ENCODE data around the gene PRKCQ. TPM values are rescaled to one million over a fixed set of nuclear protein-coding genes. Genes with fewer than 3 reads are reported as not detected.

PRKCQ gene
- total and polyA plus RNA-seq, 11 donors = 0.04 to 2.0 (median 0.13) TPM; not detected in 1

- intact Hi-C loops (cut with DNase I) = no loop called here
- H3K27ac ChIP-seq = no peak overlapping the region
- no peak for ATAC-seq
- no peaks in the 10 kb centered on the region for H3K9me3 ChIP-seq
- peaks cover 0 to 36% (median 4%) of the 10 kb centered on the region in 9 donors for H3K27me3 ChIP-seq
- no peak overlapping the region for H3K4me3 ChIP-seq
- peaks cover 0 to 39% (median 0%) of the 10 kb centered on the region in 12 donors for H3K4me1 ChIP-seq
- no peak for DNase-seq
- TF ChIP-seq POLR2A (IDR thresholded peaks at IDR 0.05) (no peak), CTCF (IDR thresholded peaks at IDR 0.05) (no peak)
- H3K36me3 ChIP-seq = no peaks in the 10 kb centered on the region
- 81 to 89% (median 82%) methylated on average over 5 of the region's 5 CpGs for WGBS, 4 donors
Measured at GRCh38 chr10:6567203-6567703, 12.8 kb downstream of the PRKCQ start.

- no peak for DNase-seq
- TF ChIP-seq CTCF (IDR thresholded peaks at IDR 0.05) = no peak
- no peak for TF ChIP-seq POLR2A (IDR thresholded peaks at IDR 0.05)
- H3K4me1 ChIP-seq = peaks cover 0 to 45% (median 0%) of the 10 kb centered on the region in 12 donors
- whole genome bisulfite sequencing, 4 donors = 52 to 65% (median 60%) methylated on average over 4 of the region's 4 CpGs
- H3K36me3 ChIP-seq = no peaks in the 10 kb centered on the region
- H3K4me3 ChIP-seq = no peak overlapping the region
- peaks cover 0 to 24% (median 4%) of the 10 kb centered on the region in 9 donors for H3K27me3 ChIP-seq
- no peak for ATAC-seq
- no peaks in the 10 kb centered on the region for H3K9me3 ChIP-seq
- peak overlapping the region in 1 of 12 donors; percentile 7 for H3K27ac ChIP-seq
- intact Hi-C loops (cut with DNase I) = loop anchor here in 1 of 10 donors (1.0 kb wide), 1 partner anchor 26 kb away; no protein-coding TSS in a partner anchor
Measured at GRCh38 chr10:6565588-6565987, 14.5 kb downstream of the PRKCQ start.

GRCh38 chr10:6564367-6564766 is 15.7 kb downstream of the PRKCQ start:
- TF ChIP-seq CTCF (IDR thresholded peaks at IDR 0.05) = no peak
- TF ChIP-seq POLR2A (IDR thresholded peaks at IDR 0.05) = no peak
- Histone ChIP-seq H3K27ac (no peak overlapping the region), H3K4me3 (no peak overlapping the region), H3K4me1 (peaks cover 0 to 45% (median 0%) of the 10 kb centered on the region in 12 donors), H3K27me3 (peaks cover 0 to 15% (median 4%) of the 10 kb centered on the region in 9 donors), H3K36me3 (no peaks in the 10 kb centered on the region), H3K9me3 (no peaks in the 10 kb centered on the region)
- no peak for ATAC-seq
- DNase-seq = no peak
- intact Hi-C loops (cut with DNase I) = no loop called here
- 48 to 75% (median 62%) methylated on average over 5 of the region's 5 CpGs for WGBS, 4 donors

- H3K36me3 ChIP-seq = no peaks in the 10 kb centered on the region
- 75 to 85% (median 81%) methylated on average over 6 of the region's 6 CpGs for WGBS, 4 donors
- H3K4me3 ChIP-seq = no peak overlapping the region
- TF ChIP-seq CTCF (IDR thresholded peaks at IDR 0.05) (no peak), POLR2A (IDR thresholded peaks at IDR 0.05) (no peak)
- H3K4me1 ChIP-seq = peaks cover 0 to 45% (median 0%) of the 10 kb centered on the region in 12 donors
- H3K27me3 ChIP-seq = peaks cover 0 to 8% (median 0%) of the 10 kb centered on the region in 9 donors
- no peak overlapping the region for H3K27ac ChIP-seq
- DNase-seq (no peak), ATAC-seq (no peak)
- intact Hi-C loops (cut with DNase I) = no loop called here
- H3K9me3 ChIP-seq = no peaks in the 10 kb centered on the region
Measured at GRCh38 chr10:6563731-6564130, 16.3 kb downstream of the PRKCQ start.
